ENCODE results near the gene BSG. TPM values are rescaled to one million over a fixed set of nuclear protein-coding genes. Genes with fewer than 3 reads are reported as not detected.

BSG gene
- total and polyA plus RNA-seq, 9 donors: 111 to 484 (median 315) TPM

DNA sequence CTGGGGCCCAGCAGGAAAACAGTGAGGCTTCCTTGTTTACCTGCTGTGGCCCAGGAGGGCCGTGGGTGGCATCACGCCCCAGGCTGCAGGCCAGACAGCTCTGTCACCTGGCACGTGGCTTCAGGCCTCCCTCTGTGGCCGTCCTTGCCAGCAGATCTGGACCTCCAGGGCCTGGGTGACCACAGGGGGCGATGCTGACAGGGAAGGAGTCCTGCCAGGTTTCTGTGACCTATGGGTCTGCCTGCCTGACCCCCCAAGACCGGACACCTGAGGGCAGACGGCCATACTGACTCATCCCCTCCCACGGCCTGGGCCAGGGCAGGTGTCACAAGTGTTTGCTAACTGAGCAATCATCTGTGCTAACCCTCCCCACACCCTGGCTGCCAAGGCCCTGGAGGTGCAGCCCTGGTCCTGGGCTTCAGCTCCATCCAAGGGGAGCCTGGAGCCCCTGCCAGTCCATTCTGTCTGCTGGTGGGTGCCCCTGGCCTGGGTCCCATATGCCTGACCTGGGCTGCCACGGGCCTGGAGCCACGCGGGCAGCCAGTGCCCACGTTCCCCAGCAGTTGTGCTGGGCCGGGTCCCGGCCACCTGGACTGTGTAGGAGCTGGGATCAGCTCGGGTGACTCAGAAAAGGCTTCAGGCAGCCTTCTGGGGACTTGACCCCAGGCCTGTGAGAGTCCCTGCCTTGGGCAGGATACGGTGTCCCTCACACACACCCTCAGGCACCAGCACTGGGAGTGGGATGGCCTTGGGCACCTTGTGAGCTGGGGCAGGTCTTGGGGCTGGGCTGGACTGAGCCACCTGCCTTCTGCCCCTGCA lies 37.2 kb upstream of the BSG start:
- no peaks in the 10 kb centered on the region for H3K27me3 ChIP-seq
- 68 to 75% (median 73%) methylated on average over 16 of the region's 16 CpGs for WGBS, 3 donors
- intact Hi-C loops (cut with DNase I): loop anchor here in 1 of 4 donors (10.0 kb wide), 1 partner anchor 90 kb away; no protein-coding TSS in a partner anchor
- H3K36me3 ChIP-seq: no peaks in the 10 kb centered on the region
- no peaks in the 10 kb centered on the region for H3K9me3 ChIP-seq
- TF ChIP-seq POLR2A (IDR thresholded peaks at IDR 0.05) (no peak), EP300 (IDR thresholded peaks at IDR 0.05) (no peak)
- TF ChIP-seq, protein P1, sequence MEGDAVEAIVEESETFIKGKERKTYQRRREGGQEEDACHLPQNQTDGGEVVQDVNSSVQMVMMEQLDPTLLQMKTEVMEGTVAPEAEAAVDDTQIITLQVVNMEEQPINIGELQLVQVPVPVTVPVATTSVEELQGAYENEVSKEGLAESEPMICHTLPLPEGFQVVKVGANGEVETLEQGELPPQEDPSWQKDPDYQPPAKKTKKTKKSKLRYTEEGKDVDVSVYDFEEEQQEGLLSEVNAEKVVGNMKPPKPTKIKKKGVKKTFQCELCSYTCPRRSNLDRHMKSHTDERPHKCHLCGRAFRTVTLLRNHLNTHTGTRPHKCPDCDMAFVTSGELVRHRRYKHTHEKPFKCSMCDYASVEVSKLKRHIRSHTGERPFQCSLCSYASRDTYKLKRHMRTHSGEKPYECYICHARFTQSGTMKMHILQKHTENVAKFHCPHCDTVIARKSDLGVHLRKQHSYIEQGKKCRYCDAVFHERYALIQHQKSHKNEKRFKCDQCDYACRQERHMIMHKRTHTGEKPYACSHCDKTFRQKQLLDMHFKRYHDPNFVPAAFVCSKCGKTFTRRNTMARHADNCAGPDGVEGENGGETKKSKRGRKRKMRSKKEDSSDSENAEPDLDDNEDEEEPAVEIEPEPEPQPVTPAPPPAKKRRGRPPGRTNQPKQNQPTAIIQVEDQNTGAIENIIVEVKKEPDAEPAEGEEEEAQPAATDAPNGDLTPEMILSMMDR (IDR thresholded peaks at IDR 0.05): no peak
- DNase-seq: peak in 2 of 5 donors; percentile 34 to 45
- H3K27ac ChIP-seq: no peak overlapping the region
- H3K4me3 ChIP-seq: no peak overlapping the region
- peaks cover 15% of the 10 kb centered on the region for H3K4me1 ChIP-seq (ENCODE audit: insufficient read depth)

DNA sequence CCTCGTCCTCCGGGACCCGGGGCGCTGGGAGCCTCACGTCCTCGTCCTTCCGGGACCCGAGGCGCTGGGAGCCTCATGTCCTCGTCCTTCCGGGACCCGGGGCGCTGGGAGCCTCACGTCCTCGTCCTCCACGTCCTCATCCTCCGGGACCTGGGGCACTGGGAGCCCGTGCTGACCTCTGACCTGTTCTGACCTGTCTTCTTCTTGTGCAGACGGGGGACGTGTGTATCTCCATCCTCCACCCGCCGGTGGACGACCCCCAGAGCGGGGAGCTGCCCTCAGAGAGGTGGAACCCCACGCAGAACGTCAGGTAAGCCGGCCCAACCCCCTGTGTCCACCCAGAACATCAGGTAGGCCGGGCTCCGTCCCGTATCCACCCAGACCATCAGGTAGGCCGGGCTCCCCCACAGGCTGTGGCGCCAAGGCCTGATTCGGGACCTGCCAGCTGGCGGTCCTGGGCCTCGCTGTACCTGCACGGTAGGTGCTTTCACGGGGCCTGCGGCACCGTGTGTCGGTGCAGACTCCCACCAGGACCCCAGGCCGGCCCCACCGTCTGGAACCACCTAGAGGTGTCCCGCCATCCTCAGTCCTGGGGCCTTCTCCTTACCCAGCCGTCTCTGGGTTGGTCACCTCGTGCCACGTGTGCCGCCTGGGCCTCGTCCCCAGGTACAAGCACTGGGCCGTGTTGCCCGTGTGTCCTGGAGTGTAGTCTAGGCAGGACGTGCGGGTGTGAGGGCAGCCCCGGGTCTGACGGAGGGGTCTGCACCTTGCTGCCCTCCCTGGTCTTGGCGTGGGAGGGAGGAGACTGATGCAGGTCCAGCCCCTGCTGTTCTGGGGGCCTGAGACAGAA lies 36.1 kb upstream of the BSG start:
- no peak for TF ChIP-seq EP300 (IDR thresholded peaks at IDR 0.05)
- H3K4me3 ChIP-seq: no peak overlapping the region
- WGBS, 3 donors: 87 to 89% (median 87%) methylated on average over 54 to 55 of the region's 55 CpGs
- peak in 3 of 5 donors; percentile 23 to 36 (median 36) for DNase-seq
- intact Hi-C loops (cut with DNase I): loop anchor here in 1 of 4 donors (10.0 kb wide), 1 partner anchor 89 kb away; no protein-coding TSS in a partner anchor
- H3K9me3 ChIP-seq: no peaks in the 10 kb centered on the region
- H3K27ac ChIP-seq: no peak overlapping the region
- peaks cover 15% of the 10 kb centered on the region for H3K4me1 ChIP-seq (ENCODE audit: insufficient read depth)
- H3K27me3 ChIP-seq: no peaks in the 10 kb centered on the region
- no peaks in the 10 kb centered on the region for H3K36me3 ChIP-seq

- no peak overlapping the region for H3K27ac ChIP-seq
- no peak for DNase-seq
- intact Hi-C loops (cut with DNase I): loop anchor here in 1 of 4 donors (10.0 kb wide), 1 partner anchor 88 kb away; no protein-coding TSS in a partner anchor
- no peaks in the 10 kb centered on the region for H3K9me3 ChIP-seq
- peaks cover 15% of the 10 kb centered on the region for H3K4me1 ChIP-seq (ENCODE audit: insufficient read depth)
- TF ChIP-seq EP300 (IDR thresholded peaks at IDR 0.05) (no peak), POLR2A (IDR thresholded peaks at IDR 0.05) (no peak)
- TF ChIP-seq, protein P1 (IDR thresholded peaks at IDR 0.05): no peak
- WGBS, 3 donors: 89 to 94% (median 92%) methylated on average over 26 of the region's 26 CpGs
- no peaks in the 10 kb centered on the region for H3K36me3 ChIP-seq
- no peak overlapping the region for H3K4me3 ChIP-seq
- no peaks in the 10 kb centered on the region for H3K27me3 ChIP-seq
These were observed 35.5 kb upstream of the BSG start for GRCh38 chr19:536881-537404.

DNA sequence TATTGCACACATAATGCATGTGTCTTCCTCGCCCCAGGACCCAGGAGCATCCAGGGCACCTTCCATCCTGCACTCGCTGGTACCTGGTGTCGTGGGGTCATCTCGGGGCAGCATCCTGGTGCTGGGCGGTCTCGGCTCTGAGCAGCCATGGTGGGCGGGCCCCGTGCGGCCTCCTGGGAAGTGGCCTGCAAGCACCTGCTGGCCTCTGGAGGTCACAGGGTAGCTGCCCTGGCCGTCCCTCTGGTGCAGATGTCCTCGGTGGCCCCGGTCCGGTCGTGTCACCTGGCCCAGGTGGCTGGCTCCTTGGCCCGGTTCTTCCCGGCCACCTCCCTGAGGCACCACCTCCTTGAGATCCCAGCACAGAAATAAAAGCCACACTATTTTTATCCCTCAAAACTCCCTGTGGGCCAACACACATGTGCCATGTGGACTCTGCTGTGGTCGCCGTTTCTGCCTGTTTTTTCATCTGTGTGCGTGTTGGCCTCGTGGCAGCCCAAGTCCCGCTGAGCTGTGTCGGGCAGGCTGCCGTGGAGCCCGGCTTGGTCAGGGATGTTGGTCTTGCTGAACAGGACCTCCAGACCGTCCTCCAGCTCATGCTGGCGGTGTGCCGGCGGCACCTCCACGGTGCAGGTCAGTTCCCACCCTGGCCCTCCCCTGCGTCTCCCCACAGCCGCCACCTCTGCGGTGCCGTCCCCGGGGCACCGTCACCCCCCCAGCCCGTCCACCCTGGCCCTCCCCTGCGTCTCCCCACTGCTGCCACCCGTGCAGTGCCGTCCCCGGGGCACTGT lies 33.6 kb upstream of the BSG start:
- H3K27ac ChIP-seq: no peak overlapping the region
- intact Hi-C loops (cut with DNase I): loop anchor here in 1 of 4 donors (10.0 kb wide), 1 partner anchor 86 kb away; no protein-coding TSS in a partner anchor
- 83 to 84% (median 84%) methylated on average over 40 of the region's 40 CpGs for WGBS, 3 donors
- H3K9me3 ChIP-seq: no peaks in the 10 kb centered on the region
- TF ChIP-seq POLR2A (IDR thresholded peaks at IDR 0.05): no peak
- no peak for TF ChIP-seq EP300 (IDR thresholded peaks at IDR 0.05)
- TF ChIP-seq, protein P1 (IDR thresholded peaks at IDR 0.05): no peak
- peaks cover 9% of the 10 kb centered on the region for H3K4me1 ChIP-seq (ENCODE audit: insufficient read depth)
- H3K4me3 ChIP-seq: no peak overlapping the region
- H3K36me3 ChIP-seq: no peaks in the 10 kb centered on the region
- DNase-seq: no peak
- H3K27me3 ChIP-seq: no peaks in the 10 kb centered on the region

Measured in ovary (tissue), 9 donors.